Chondrocyte (in vitro differentiated cells): ENCODE measurements around the gene CPA5. TPM values are rescaled to one million over a fixed set of nuclear protein-coding genes. Genes with fewer than 3 reads are reported as not detected.

Experiments used
- DNase-seq: peaks from one replicate; pipeline ENCODE4 v3.0.0; 2021; ENCODE audit warnings: mixed read lengths, low spot score
- H3K27ac Mint-ChIP-seq: one replicate; pipeline ENCODE4 v1.8.0; 2021; ENCODE audit warnings: mild to moderate bottlenecking, moderate library complexity, mixed read lengths; ENCODE audit not compliant: unreplicated experiment
- H3K27me3 Mint-ChIP-seq: 2 replicates; pipeline ENCODE4 v1.8.0; 2021; ENCODE audit warnings: low read depth, mixed read lengths
- H3K36me3 Mint-ChIP-seq: 2 replicates; pipeline ENCODE4 v1.8.0; 2021; ENCODE audit warnings: low read depth, mixed read lengths
- H3K4me1 Mint-ChIP-seq: 2 replicates; pipeline ENCODE4 v1.8.0; 2021; ENCODE audit warnings: low read depth, mild to moderate bottlenecking, mixed read lengths
- H3K4me3 Mint-ChIP-seq: one replicate; pipeline ENCODE4 v1.8.0; 2021; ENCODE audit warnings: mild to moderate bottlenecking, moderate library complexity, mixed read lengths; ENCODE audit not compliant: unreplicated experiment
- H3K9me3 Mint-ChIP-seq: 2 replicates; pipeline ENCODE4 v1.8.0; 2021; ENCODE audit warnings: low read depth, mixed read lengths
- total RNA-seq: library from RNA; stranded (reverse); gene quantifications from 3 replicates; pipeline ENCODE4 v1.2.1, GENCODE V29; 2021
- TF ChIP-seq, protein P1 (sequence below): fragments of 200-600 bp; sonication (generic); IDR thresholded peaks from 2 replicates; pipeline ENCODE4 v1.5.0; 2021; ENCODE audit warnings: antibody characterized with exemption, mild to moderate bottlenecking, moderate library complexity

Gene CPA5
- total RNA-seq, 1 donor from 2014 or later: not detected

DNA sequence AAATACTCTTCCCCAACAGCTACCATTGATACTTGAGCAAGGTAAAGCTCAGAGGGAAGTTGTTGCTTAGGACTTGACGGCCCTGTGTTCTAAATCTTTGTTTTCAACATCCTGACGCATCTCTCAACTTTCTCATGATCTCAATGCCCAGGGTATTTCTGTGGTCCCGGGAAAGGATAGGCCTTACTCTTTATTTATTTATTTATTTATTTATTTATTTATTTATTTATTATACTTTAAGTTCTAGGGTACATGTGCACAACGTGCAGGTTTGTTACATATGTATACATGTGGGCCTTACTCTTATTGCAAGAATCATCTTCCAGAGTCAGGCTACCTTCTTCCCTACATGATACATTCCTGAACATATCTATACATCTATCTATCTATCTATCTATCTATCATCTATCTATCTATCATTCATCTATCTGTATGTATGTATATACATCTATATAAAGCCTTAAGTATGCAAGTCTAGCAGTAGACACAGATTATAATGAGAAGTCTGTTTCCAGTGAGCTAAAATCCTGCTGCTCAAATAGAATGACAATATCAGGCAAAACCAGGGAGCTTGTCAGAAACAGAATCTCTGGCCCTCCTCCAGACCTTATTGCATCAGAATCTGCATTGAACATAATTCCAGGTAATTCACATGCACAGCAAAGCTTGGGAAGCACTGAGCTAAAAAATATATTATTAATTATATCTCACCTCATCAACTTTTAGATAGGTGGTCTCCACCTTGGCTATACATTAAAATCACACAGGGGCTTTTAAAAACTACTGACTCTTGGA lies 12.2 kb upstream of the CPA5 start:
- no peaks in the 10 kb centered on the region for H3K36me3 Mint-ChIP-seq
- no peak for DNase-seq
- TF ChIP-seq, protein P1, sequence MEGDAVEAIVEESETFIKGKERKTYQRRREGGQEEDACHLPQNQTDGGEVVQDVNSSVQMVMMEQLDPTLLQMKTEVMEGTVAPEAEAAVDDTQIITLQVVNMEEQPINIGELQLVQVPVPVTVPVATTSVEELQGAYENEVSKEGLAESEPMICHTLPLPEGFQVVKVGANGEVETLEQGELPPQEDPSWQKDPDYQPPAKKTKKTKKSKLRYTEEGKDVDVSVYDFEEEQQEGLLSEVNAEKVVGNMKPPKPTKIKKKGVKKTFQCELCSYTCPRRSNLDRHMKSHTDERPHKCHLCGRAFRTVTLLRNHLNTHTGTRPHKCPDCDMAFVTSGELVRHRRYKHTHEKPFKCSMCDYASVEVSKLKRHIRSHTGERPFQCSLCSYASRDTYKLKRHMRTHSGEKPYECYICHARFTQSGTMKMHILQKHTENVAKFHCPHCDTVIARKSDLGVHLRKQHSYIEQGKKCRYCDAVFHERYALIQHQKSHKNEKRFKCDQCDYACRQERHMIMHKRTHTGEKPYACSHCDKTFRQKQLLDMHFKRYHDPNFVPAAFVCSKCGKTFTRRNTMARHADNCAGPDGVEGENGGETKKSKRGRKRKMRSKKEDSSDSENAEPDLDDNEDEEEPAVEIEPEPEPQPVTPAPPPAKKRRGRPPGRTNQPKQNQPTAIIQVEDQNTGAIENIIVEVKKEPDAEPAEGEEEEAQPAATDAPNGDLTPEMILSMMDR: no peak
- peaks cover 11% of the 10 kb centered on the region for H3K4me1 Mint-ChIP-seq
- H3K27me3 Mint-ChIP-seq: no peaks in the 10 kb centered on the region
- no peak overlapping the region for H3K4me3 Mint-ChIP-seq
- no peak overlapping the region for H3K27ac Mint-ChIP-seq
- H3K9me3 Mint-ChIP-seq: no peaks in the 10 kb centered on the region

DNA sequence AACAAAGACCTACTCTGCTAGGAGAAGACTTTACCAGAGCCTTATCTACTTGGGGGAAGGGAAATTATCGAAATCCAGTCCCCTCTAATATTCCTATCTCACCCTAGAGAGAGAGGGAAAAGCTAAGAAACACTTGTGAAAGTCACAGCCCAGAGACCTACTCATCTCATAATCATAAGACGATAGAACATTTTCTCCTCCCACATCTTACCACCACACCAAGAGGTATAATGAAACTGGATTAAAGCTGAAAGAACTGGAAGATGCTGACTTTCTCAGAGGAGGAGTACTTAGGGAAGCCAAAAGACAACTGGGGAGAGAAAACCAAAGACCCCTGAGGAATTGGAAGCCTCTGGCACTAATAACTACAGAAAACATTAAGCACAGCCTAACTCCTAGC lies 10.8 kb upstream of the CPA5 start:
- H3K27ac Mint-ChIP-seq: no peak overlapping the region
- H3K9me3 Mint-ChIP-seq: no peaks in the 10 kb centered on the region
- H3K4me3 Mint-ChIP-seq: no peak overlapping the region
- no peaks in the 10 kb centered on the region for H3K36me3 Mint-ChIP-seq
- peaks cover 11% of the 10 kb centered on the region for H3K4me1 Mint-ChIP-seq
- H3K27me3 Mint-ChIP-seq: no peaks in the 10 kb centered on the region
- TF ChIP-seq, protein P1: no peak
- DNase-seq: no peak

DNA sequence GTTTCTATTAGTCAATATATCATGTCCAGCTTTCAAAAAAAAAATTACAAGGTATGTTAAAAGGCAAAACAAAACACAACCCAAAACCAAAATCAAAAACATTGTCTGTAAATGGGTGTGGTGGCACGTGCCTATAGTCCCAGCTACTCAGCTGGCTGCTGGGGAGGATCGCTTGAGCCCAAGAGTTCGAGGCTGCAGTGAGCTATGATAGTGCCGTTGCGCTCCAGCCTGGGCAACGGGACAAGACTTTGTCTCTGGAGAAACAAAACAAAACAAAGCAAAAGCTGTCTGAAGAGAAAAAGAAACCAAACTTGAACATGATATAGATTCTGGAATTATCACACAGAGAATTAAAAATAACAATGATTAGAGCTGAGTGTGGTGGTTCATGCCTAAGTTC lies 10.3 kb upstream of the CPA5 start:
- Mint-ChIP-seq H3K9me3 (no peaks in the 10 kb centered on the region), H3K27ac (peak overlapping the region; percentile 55), H3K4me3 (no peak overlapping the region), H3K36me3 (no peaks in the 10 kb centered on the region), H3K4me1 (peaks cover 11% of the 10 kb centered on the region), H3K27me3 (no peaks in the 10 kb centered on the region)
- TF ChIP-seq, protein P1: no peak
- no peak for DNase-seq

DNA sequence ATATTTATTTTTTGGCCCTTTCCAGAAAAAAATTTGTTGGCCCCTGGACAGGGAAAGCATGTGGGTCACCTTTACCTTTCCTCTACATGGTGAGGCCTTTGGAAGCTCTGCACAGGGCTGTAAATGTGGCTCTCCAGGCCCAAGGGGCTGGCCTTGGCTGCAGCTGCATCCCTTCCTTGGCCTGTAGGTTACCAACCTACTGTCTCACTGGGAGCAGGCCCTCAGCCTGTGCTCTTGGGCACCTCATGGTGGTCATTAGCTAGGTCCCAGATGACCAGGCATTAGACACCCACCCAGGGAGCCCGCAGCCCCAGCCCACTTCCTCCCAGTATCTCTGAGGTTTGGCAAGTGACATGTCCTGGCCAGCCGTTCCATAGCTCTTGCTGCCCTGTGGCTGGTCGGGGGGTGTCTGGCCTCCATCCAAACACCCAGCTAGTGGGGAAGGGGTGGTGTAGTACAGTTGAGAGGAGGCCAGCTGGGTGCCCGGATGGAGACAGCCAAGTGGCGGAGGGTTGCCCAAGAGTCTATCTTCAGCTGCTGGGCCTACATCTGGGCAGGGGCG lies 7.1 kb upstream of the CPA5 start:
- Mint-ChIP-seq H3K4me1 (peaks cover 11% of the 10 kb centered on the region), H3K4me3 (no peak overlapping the region), H3K9me3 (no peaks in the 10 kb centered on the region), H3K27me3 (no peaks in the 10 kb centered on the region), H3K36me3 (no peaks in the 10 kb centered on the region), H3K27ac (no peak overlapping the region)
- DNase-seq: no peak
- TF ChIP-seq, protein P1: no peak

DNA sequence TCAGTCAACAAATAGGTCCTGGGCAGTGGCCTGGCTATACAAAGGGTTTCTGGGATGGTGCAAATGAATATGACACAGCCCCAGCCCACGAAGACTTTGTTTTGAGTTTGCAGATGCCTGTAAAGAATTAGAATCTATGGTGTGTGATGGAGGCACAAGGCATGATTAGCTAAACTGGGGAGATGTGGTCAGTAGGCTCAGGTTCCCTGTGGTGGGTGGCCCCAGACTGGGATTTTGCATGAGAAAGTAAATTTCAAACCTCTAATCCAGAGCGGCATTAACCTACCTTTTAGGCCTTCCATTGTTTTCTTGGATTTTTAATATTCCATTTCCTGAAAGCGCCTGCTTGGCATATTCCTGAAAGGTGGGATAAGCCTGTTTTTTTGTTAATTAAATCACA lies 6.4 kb upstream of the CPA5 start:
- Mint-ChIP-seq H3K27ac (no peak overlapping the region), H3K27me3 (no peaks in the 10 kb centered on the region), H3K4me3 (no peak overlapping the region), H3K9me3 (no peaks in the 10 kb centered on the region), H3K4me1 (peaks cover 11% of the 10 kb centered on the region), H3K36me3 (no peaks in the 10 kb centered on the region)
- TF ChIP-seq, protein P1: no peak
- no peak for DNase-seq
